Effector memory CD8-positive, alpha-beta T cell (primary cell): ENCODE data around the gene SERINC4.
"Not testable (repeated sequence)": the region's sequence is repeated elsewhere in the genome, so short reads cannot be mapped to it uniquely, and the experiment has no call there.

ENCODE experiments used
- ATAC-seq: fragments of 150-1000 bp; cut with Tn5 transposase; replicated peaks from 2 replicates; pipeline ENCODE4 v1.10.0; 2021; ENCODE audit warnings: mild to moderate bottlenecking, moderate library complexity
- DNase-seq, 3 experiments: peaks; one replicate each; pipeline ENCODE4 v3.0.0; 2021
- H3K27ac Mint-ChIP-seq, 2 donors: one replicate each; pipeline ENCODE4 v1.8.0; 2022; ENCODE audit warnings: mild to moderate bottlenecking in 2 of 2, mixed read lengths in 2 of 2, moderate library complexity in 2 of 2
- H3K27me3 Mint-ChIP-seq, 2 donors: one replicate each; pipeline ENCODE4 v1.8.0; 2022; ENCODE audit warnings: mixed read lengths in 2 of 2
- H3K36me3 Mint-ChIP-seq: one replicate; pipeline ENCODE4 v1.8.0; 2022; ENCODE audit warnings: mild to moderate bottlenecking, moderate library complexity, mixed read lengths; ENCODE audit not compliant: insufficient read depth
- H3K4me1 Mint-ChIP-seq, 2 donors: one replicate each; pipeline ENCODE4 v1.8.0; 2022; ENCODE audit warnings: low read depth in 2 of 2, mixed read lengths in 2 of 2
- H3K4me3 Mint-ChIP-seq, 2 donors: one replicate each; pipeline ENCODE4 v1.8.0; 2022; ENCODE audit warnings: mild to moderate bottlenecking in 2 of 2, mixed read lengths in 2 of 2, moderate library complexity in 2 of 2
- H3K9me3 Mint-ChIP-seq, 2 donors: one replicate each; pipeline ENCODE4 v1.8.0; 2022; ENCODE audit warnings: mixed read lengths in 2 of 2

The SERINC4 gene

GRCh38 chr15:43815064-43815463, 15.0 kb upstream of the SERINC4 start:
- not testable (repeated sequence) for H3K4me1 Mint-ChIP-seq, H3K27me3 Mint-ChIP-seq, H3K4me3 Mint-ChIP-seq, DNase-seq, ATAC-seq, H3K9me3 Mint-ChIP-seq, H3K27ac Mint-ChIP-seq
- peaks cover 75% of the 10 kb centered on the region for H3K36me3 Mint-ChIP-seq

- H3K9me3 Mint-ChIP-seq: no peaks in the 10 kb centered on the region
- ATAC-seq (peak; percentile 51), DNase-seq (no peak)
- H3K27me3 Mint-ChIP-seq: no peaks in the 10 kb centered on the region
- H3K27ac Mint-ChIP-seq: no peak overlapping the region
- H3K4me3 Mint-ChIP-seq: no peak overlapping the region
- no peaks in the 10 kb centered on the region for H3K4me1 Mint-ChIP-seq
- peaks cover 87% of the 10 kb centered on the region for H3K36me3 Mint-ChIP-seq
These were observed 9.1 kb upstream of the SERINC4 start for GRCh38 chr15:43808960-43809678.

DNA sequence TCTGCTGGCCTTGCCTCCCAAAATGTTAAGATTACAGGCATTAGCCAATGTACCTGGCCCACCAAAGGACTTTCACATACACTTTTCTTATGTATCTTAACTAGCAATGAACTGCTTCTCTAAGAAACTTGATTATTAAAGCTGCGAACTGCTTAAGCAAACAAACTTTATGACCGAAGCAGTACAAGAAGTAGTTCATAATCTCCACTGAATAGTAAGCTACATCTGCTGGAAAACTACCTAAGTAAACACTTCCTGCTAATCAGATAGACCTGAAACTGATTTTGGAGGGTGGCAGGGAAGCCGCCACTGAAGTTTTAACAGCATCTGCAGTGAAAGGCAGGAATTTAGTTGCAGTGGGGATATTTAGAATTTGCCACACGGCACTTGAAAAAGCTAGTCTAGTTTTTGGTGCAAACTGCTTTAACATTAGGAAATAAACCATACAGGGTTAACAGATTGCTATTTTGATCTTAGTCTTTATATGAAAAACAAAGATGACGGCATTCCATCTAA, 8.5 kb upstream of the SERINC4 start:
- Mint-ChIP-seq H3K36me3 (peaks cover 87% of the 10 kb centered on the region), H3K4me3 (no peak overlapping the region), H3K9me3 (no peaks in the 10 kb centered on the region), H3K4me1 (no peaks in the 10 kb centered on the region), H3K27me3 (no peaks in the 10 kb centered on the region), H3K27ac (no peak overlapping the region)
- ATAC-seq (no peak), DNase-seq (no peak)

DNA sequence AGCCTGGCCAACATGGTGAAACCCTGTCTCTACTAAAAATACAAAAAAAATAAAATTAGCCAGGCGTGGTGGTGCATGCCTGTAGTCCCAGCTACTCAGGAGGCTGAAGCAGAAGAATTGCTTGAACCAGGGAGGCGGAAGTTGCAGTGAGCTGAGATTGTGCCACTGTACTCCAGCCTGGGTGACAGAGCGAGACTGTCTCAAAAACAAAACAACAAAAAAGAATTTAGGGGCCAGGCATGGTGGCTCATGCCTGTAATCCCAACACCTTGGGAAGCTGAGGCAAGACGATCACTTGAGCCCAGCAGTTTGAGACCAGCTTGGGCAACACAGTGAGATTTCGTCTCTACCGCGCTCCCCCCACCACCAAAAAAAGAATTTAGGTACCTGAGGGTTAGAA, 2.7 kb upstream of the SERINC4 start:
- H3K4me3 Mint-ChIP-seq, H3K27ac Mint-ChIP-seq, DNase-seq, ATAC-seq, H3K27me3 Mint-ChIP-seq, H3K9me3 Mint-ChIP-seq: not testable (repeated sequence)
- Mint-ChIP-seq H3K36me3 (peaks cover 70% of the 10 kb centered on the region), H3K4me1 (peaks cover 24 to 25% of the 10 kb centered on the region in 2 donors)

DNA sequence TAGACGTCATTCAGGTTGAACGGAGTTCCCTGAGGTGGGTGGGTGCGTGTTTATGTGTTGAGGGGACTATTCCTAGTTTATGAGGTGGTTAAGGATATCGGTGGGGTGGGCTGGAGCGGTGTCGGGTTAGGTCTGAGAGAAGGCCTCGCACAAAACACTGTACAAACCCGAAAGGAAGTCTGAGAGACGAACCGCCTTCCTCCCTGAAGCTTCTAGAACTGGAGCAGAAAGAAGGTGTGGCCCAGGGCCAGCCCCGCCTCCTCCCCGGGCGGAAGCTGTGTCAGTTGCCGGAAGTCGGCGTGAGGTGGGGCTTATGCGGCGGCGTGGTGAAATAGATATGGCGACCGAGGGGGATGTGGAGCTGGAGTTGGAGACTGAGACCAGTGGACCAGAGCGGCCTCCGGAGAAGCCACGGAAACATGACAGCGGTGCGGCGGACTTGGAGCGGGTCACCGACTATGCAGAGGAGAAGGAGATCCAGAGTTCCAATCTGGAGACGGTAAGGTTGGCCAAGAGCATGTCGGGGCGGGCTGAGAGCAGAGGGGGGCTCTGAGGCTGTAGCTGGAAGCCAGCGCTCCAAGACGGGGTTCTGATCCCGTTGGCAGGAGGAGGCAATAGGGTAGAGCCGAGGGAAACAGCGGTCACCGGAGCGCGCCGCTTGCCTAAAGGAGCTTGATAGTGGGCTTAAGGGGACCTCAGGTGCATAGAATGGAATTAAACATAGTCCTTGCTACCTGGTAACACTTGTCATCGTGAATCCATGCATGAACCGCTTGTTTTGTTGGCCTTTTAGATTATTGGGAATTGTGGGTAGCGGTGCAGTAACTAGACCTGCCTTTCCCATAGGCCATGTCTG, 494 bp upstream of the SERINC4 start, which contains the start of gene HYPK:
HYPK (plus strand) TSS at position 314 of the 856 bp plus-strand sequence; CDS start at position 338, 24 bp downstream.
- peak within 1 kb of the TSS; percentile 93 to 96 for H3K27ac Mint-ChIP-seq
- peak within 1 kb of the TSS; percentile 98 to 99 for H3K4me3 Mint-ChIP-seq
- peaks cover 32 to 40% of the 10 kb centered on the region in 2 donors for H3K4me1 Mint-ChIP-seq
- H3K9me3 Mint-ChIP-seq: no peaks in the 10 kb centered on the region
- no peaks in the 10 kb centered on the region for H3K27me3 Mint-ChIP-seq
- peaks cover 71% of the 10 kb centered on the region for H3K36me3 Mint-ChIP-seq
- ATAC-seq: peak; percentile 99
- DNase-seq: peak; percentile 89 to 91 (median 91)

- Mint-ChIP-seq H3K36me3 (peaks cover 68% of the 10 kb centered on the region), H3K9me3 (no peaks in the 10 kb centered on the region), H3K4me3 (peak overlapping the region; percentile 10 to 98), H3K27ac (peak overlapping the region; percentile 93 to 96), H3K4me1 (peaks cover 41 to 51% of the 10 kb centered on the region in 2 donors), H3K27me3 (no peaks in the 10 kb centered on the region)
- ATAC-seq (no peak), DNase-seq (no peak)
These were observed 643 bp downstream of the SERINC4 start for GRCh38 chr15:43799209-43799944.

GRCh38 chr15:43796566-43796965, 3.5 kb downstream of the SERINC4 start:
- DNase-seq (no peak), ATAC-seq (no peak)
- peak overlapping the region; percentile 61 to 97 for H3K27ac Mint-ChIP-seq
- H3K27me3 Mint-ChIP-seq: no peaks in the 10 kb centered on the region
- no peak overlapping the region for H3K4me3 Mint-ChIP-seq
- peaks cover 69% of the 10 kb centered on the region for H3K36me3 Mint-ChIP-seq
- peaks cover 56 to 68% of the 10 kb centered on the region in 2 donors for H3K4me1 Mint-ChIP-seq
- H3K9me3 Mint-ChIP-seq: no peaks in the 10 kb centered on the region

- ATAC-seq (no peak), DNase-seq (no peak)
These were observed 4.0 kb downstream of the SERINC4 start for GRCh38 chr15:43795997-43796396.

GRCh38 chr15:43795197-43795596, 4.8 kb downstream of the SERINC4 start:
- DNase-seq (no peak), ATAC-seq (no peak)
- Mint-ChIP-seq H3K27ac (peak overlapping the region; percentile 97 to 98), H3K9me3 (no peaks in the 10 kb centered on the region), H3K4me3 (no peak overlapping the region), H3K4me1 (peaks cover 45 to 60% of the 10 kb centered on the region in 2 donors), H3K27me3 (no peaks in the 10 kb centered on the region), H3K36me3 (peaks cover 59% of the 10 kb centered on the region)

More at GRCh38 chr15:43795997-43796396, 4.0 kb downstream of the SERINC4 start:
- Mint-ChIP-seq H3K27me3 (no peaks in the 10 kb centered on the region), H3K4me1 (peaks cover 52 to 67% of the 10 kb centered on the region in 2 donors), H3K4me3 (no peak overlapping the region), H3K27ac (peak overlapping the region; percentile 61 to 97), H3K36me3 (peaks cover 67% of the 10 kb centered on the region), H3K9me3 (no peaks in the 10 kb centered on the region)

- H3K27ac Mint-ChIP-seq: peak overlapping the region; percentile 97 to 98
- H3K36me3 Mint-ChIP-seq: peaks cover 52% of the 10 kb centered on the region
- ATAC-seq: no peak
- peak overlapping the region; percentile 95 to 97 for H3K4me3 Mint-ChIP-seq
- no peaks in the 10 kb centered on the region for H3K27me3 Mint-ChIP-seq
- H3K9me3 Mint-ChIP-seq: no peaks in the 10 kb centered on the region
- peaks cover 39 to 58% of the 10 kb centered on the region in 2 donors for H3K4me1 Mint-ChIP-seq
- no peak for DNase-seq
These were observed 5.6 kb downstream of the SERINC4 start for GRCh38 chr15:43794269-43795037.

GRCh38 chr15:43793647-43794046, 6.4 kb downstream of the SERINC4 start:
- H3K9me3 Mint-ChIP-seq: no peaks in the 10 kb centered on the region
- H3K27me3 Mint-ChIP-seq: no peaks in the 10 kb centered on the region
- peaks cover 34 to 60% of the 10 kb centered on the region in 2 donors for H3K4me1 Mint-ChIP-seq
- no peak for ATAC-seq
- peak overlapping the region; percentile 95 to 97 for H3K4me3 Mint-ChIP-seq
- peak overlapping the region; percentile 97 to 98 for H3K27ac Mint-ChIP-seq
- no peak for DNase-seq
- peaks cover 47% of the 10 kb centered on the region for H3K36me3 Mint-ChIP-seq

DNA sequence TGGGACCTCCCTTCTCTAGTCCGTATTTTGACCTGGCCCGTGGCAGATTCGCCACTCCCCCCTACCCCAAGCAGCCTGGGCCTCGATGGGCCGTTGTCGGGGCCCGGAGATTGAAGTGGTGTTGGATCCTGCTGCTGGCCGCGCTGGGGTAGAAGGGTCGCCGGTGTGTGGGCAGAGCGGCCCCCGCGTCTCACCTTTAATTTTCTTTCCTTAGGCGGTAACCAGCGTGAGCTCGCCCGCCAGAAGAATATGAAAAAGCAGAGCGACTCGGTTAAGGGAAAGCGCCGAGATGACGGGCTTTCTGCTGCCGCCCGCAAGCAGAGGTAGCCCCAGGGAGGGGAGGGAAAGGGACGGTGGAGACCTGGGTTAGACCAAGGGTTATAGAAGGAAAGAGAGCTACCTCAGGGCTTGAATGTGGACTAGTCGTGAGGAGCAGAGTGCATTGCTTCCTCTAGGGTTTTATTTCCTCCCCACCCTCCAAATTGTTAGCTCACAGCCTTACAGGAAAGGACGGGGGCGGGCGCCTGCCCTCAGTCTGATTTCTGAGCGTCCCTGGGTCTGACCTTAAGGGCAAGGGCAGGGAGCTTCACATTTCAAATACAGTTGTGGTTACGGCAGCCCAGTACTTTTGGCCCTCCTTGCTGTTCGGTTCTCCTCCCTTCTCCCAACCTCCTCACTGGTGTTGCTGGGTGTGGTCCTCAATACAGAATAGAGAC, 7.1 kb downstream of the SERINC4 start:
- no peaks in the 10 kb centered on the region for H3K9me3 Mint-ChIP-seq
- peak overlapping the region; percentile 97 to 98 for H3K27ac Mint-ChIP-seq
- peaks cover 47% of the 10 kb centered on the region for H3K36me3 Mint-ChIP-seq
- ATAC-seq: no peak
- no peak for DNase-seq
- peak overlapping the region; percentile 95 to 97 for H3K4me3 Mint-ChIP-seq
- no peaks in the 10 kb centered on the region for H3K27me3 Mint-ChIP-seq
- H3K4me1 Mint-ChIP-seq: peaks cover 31 to 55% of the 10 kb centered on the region in 2 donors
